Right ventricle myocardium inferior (tissue), 1 donor: ENCODE data around the gene TMEM132C. TPM values are rescaled to one million over a fixed set of nuclear protein-coding genes. Genes with fewer than 3 reads are reported as not detected.

Source experiments
- ATAC-seq: fragments of 200-7000 bp; cut with Tn5 transposase; one replicate; pipeline ENCODE4 v1.9.1; 2020; ENCODE audit warnings: mild to moderate bottlenecking, moderate library complexity
- DNase-seq: peaks from one replicate; pipeline ENCODE4 v3.0.0; 2021; ENCODE audit errors: missing footprints
- intact Hi-C: fragments of 100-400 bp; cut with DNase I; formaldehyde crosslinking; loops from one replicate; pipeline ENCODE4 v1.11.0; 2022
- microRNA-seq: library from miRNA; unstranded; fragments of <30 nt; microRNA quantifications from one replicate; pipeline ENCODE4 v1.2.0, GENCODE V29; 2020
- total RNA-seq: library from RNA; stranded (reverse); fragmentation: NEBNext Ultra II Directional; extraction: Animal tissue kit (Norgen Biotek cat#: 25700); gene quantifications from one replicate; pipeline ENCODE4 v1.2.1, GENCODE V29; 2021
- donor health status: DM: no; HTN: yes; CAD: no; lungs with severe emphysema.

The TMEM132C gene
- total RNA-seq, 1 donor from 2014 or later, result 2.6 TPM

GRCh38 chr12:128753438-128753837 lies 486.5 kb downstream of the TMEM132C start:
- no peak for DNase-seq
- intact Hi-C loops, result no loop called here
- ATAC-seq, result no peak

GRCh38 chr12:128754275-128754674 lies 487.3 kb downstream of the TMEM132C start:
- DNase-seq (no peak), ATAC-seq (no peak)
- intact Hi-C loops, result no loop called here

GRCh38 chr12:128755566-128755965 lies 488.6 kb downstream of the TMEM132C start:
- no peak for DNase-seq
- intact Hi-C loops, result no loop called here
- ATAC-seq, result no peak

Small RNA genes lying within 50 kb of the gene (microRNA-seq; reads per million reads assigned to microRNA genes)
- gene MIR3612 (not detected), gene MIR4419B (not detected)
